ENCODE results near the gene NLN.

DNA sequence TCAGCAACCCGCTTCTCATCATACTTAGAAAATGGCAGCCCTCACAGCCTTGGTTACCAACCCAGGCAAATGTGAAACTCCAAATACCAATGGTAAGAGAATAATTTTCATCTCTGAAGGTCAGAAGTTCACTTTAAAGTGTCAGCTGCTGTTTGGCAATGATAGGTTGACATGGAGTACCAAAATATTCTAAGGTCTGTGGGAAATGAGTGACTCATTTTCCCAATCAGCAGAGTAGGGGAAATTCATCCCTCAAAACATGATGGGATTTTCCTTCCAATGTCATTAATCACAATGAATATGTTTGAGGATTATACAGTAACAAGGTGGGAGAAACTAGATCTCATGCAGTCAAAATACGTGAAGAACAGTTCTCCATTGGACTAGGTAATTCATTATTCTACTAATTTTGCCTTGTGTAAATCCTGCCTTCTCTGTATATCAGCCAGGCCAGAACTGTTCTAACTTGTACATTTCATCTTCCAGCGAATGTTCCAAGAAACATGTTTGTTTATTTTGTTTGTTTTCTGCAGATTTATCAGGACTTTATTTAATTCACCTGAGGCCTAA lies 151.3 kb downstream of the NLN start:
- TF ChIP-seq, protein P1, sequence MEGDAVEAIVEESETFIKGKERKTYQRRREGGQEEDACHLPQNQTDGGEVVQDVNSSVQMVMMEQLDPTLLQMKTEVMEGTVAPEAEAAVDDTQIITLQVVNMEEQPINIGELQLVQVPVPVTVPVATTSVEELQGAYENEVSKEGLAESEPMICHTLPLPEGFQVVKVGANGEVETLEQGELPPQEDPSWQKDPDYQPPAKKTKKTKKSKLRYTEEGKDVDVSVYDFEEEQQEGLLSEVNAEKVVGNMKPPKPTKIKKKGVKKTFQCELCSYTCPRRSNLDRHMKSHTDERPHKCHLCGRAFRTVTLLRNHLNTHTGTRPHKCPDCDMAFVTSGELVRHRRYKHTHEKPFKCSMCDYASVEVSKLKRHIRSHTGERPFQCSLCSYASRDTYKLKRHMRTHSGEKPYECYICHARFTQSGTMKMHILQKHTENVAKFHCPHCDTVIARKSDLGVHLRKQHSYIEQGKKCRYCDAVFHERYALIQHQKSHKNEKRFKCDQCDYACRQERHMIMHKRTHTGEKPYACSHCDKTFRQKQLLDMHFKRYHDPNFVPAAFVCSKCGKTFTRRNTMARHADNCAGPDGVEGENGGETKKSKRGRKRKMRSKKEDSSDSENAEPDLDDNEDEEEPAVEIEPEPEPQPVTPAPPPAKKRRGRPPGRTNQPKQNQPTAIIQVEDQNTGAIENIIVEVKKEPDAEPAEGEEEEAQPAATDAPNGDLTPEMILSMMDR (IDR thresholded peaks at IDR 0.05; ENCODE audit: low read depth, low read length, poor library complexity, severe bottlenecking): no peak
- TF ChIP-seq EZH2phosphoT487 (IDR thresholded peaks at IDR 0.05; ENCODE audit: borderline replicate concordance, low read length): no peak

All from DOHH2 (cell line).